ENCODE data around the gene IP6K2. TPM values are rescaled to one million over a fixed set of nuclear protein-coding genes. Genes with fewer than 3 reads are reported as not detected.
A peak's percentile ranks its signal among the peaks of the same experiment; 100 is the strongest.
"Not testable (repeated sequence)": the region's sequence is repeated elsewhere in the genome, so short reads cannot be mapped to it uniquely, and the experiment has no call there.

IP6K2 gene, protein sequence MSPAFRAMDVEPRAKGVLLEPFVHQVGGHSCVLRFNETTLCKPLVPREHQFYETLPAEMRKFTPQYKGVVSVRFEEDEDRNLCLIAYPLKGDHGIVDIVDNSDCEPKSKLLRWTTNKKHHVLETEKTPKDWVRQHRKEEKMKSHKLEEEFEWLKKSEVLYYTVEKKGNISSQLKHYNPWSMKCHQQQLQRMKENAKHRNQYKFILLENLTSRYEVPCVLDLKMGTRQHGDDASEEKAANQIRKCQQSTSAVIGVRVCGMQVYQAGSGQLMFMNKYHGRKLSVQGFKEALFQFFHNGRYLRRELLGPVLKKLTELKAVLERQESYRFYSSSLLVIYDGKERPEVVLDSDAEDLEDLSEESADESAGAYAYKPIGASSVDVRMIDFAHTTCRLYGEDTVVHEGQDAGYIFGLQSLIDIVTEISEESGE
- total RNA-seq (100 to 1,000 TPM in 1 of 4 donors, 10 to 100 TPM in 3; 39.0 to 109 (median 58.7) TPM), polyA plus RNA-seq (100 to 1,000 TPM in 1 of 3 donors, 10 to 100 TPM in 2; 77.9 to 142 (median 97.2) TPM)

DNA sequence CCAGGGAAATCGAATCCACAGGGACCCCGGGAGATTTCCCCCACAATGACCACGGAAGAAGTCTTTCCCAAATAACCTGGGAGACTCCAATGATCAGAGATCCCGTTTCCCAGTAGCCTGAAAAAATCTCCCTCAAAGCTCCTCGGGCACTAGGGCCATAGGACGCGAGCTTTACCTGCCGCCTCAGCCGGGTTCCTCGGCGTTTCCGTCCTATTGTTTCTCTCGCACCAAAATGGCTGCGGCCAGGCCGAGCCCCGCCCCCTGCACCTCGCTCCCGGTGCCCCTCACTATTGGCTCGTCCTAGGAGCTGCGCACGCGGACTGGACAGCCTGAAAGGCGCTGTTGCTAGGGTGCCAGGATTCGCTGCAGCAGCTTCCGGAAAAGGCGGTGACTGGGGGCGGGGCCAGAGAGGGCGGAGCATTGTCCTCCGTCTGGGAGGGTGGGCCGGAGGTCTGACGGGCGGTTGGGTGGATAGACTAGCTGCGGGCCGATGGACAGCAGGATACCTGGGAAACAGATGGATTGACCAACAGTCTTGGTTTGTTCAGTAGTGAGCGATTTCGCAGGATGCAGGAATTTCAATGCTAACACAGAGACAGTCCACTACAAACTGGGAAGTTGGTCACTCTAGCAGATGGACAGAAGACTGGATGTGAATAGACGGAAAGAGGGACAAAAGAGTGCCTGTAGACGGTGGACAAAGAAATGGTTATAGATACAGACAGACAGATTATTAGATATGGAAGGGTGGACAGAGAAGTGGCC is at the start of gene IP6K2:
IP6K2 (minus strand) TSS at position 240 of the 765 bp plus-strand sequence. CDS start 21,930 bp downstream, outside the sequence.
- Histone ChIP-seq H3K9me3 (no peaks in the 10 kb centered on the region), H3K4me1 (peaks cover 0 to 41% (median 39%) of the 10 kb centered on the region in 4 donors), H3K36me3 (peaks cover 0 to 23% (median 0%) of the 10 kb centered on the region in 4 donors), H3K4me3 (peak within 1 kb of the TSS; percentile 74 to 81 (median 78)), H3K27me3 (no peaks in the 10 kb centered on the region), H3K27ac (peak within 1 kb of the TSS; percentile 83 to 88 (median 85))
- peak; percentile 99 for DNase-seq
- 2% methylated on average over 38 of the region's 38 CpGs for WGBS, 2 donors
- TF ChIP-seq POLR2AphosphoS5 (IDR thresholded peaks at IDR 0.05) (peak; percentile 71 to 91 (median 84)), EP300 (IDR thresholded peaks at IDR 0.05) (peak in 1 of 4 donors; percentile 31), POLR2A (IDR thresholded peaks at IDR 0.05) (peak; percentile 58 to 69)
- TF ChIP-seq, protein P1, sequence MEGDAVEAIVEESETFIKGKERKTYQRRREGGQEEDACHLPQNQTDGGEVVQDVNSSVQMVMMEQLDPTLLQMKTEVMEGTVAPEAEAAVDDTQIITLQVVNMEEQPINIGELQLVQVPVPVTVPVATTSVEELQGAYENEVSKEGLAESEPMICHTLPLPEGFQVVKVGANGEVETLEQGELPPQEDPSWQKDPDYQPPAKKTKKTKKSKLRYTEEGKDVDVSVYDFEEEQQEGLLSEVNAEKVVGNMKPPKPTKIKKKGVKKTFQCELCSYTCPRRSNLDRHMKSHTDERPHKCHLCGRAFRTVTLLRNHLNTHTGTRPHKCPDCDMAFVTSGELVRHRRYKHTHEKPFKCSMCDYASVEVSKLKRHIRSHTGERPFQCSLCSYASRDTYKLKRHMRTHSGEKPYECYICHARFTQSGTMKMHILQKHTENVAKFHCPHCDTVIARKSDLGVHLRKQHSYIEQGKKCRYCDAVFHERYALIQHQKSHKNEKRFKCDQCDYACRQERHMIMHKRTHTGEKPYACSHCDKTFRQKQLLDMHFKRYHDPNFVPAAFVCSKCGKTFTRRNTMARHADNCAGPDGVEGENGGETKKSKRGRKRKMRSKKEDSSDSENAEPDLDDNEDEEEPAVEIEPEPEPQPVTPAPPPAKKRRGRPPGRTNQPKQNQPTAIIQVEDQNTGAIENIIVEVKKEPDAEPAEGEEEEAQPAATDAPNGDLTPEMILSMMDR (IDR thresholded peaks at IDR 0.05): no peak
- intact Hi-C loops (cut with DNase I): no loop called here

DNA sequence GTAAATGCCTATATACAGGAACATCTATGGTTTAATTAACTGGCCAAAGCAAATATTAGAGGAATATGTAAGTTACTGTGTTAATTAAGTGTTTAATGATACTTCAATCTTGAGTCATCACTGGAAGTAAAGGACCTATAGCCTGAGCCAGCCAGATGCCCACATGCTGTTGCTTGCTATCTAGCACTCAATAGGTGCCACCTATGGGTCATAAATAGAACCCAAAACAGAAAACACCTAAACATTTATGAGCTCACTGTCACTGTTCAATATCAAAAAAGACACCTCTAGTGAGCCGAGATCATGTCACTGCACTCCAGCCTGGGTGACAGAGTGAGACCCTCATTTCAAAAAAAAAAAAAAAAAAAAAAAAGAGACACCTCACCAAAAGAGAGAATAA is 48.4 kb upstream of the IP6K2 start:
- Histone ChIP-seq H3K4me1 (no peaks in the 10 kb centered on the region), H3K36me3 (peaks cover 6 to 81% (median 18%) of the 10 kb centered on the region in 4 donors), H3K27me3 (no peaks in the 10 kb centered on the region), H3K4me3 (no peak overlapping the region), H3K9me3 (no peaks in the 10 kb centered on the region), H3K27ac (no peak overlapping the region)
- no peak for DNase-seq
- intact Hi-C loops (cut with DNase I): no loop called here
- TF ChIP-seq POLR2AphosphoS5 (IDR thresholded peaks at IDR 0.05): no peak
- TF ChIP-seq, protein P1 (IDR thresholded peaks at IDR 0.05): no peak
- no peak for TF ChIP-seq EP300 (IDR thresholded peaks at IDR 0.05)
- TF ChIP-seq POLR2A (IDR thresholded peaks at IDR 0.05): no peak
- 30 to 75% methylated on average over 1 of the region's 1 CpG for WGBS, 2 donors

DNA sequence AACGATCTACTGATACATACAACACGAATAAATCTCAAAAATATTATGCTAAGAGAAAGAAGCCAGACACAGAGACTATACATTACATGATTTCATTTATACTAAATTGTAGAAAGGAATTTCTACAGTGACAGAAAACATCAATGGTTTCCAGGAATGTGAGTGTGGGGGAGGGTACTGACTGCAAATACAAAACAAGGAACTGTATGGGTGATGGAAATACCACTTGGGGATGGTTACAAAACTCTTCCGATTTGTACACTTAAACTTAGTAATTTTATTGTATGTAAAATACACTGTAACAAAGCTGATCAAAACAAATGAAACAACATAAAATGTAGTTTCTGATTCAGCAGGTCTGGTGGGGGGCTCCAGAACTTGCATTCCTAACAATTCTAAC is 45.8 kb upstream of the IP6K2 start:
- DNase-seq: no peak
- no peak overlapping the region for H3K4me3 ChIP-seq
- peaks cover 6 to 76% (median 17%) of the 10 kb centered on the region in 4 donors for H3K36me3 ChIP-seq

DNA sequence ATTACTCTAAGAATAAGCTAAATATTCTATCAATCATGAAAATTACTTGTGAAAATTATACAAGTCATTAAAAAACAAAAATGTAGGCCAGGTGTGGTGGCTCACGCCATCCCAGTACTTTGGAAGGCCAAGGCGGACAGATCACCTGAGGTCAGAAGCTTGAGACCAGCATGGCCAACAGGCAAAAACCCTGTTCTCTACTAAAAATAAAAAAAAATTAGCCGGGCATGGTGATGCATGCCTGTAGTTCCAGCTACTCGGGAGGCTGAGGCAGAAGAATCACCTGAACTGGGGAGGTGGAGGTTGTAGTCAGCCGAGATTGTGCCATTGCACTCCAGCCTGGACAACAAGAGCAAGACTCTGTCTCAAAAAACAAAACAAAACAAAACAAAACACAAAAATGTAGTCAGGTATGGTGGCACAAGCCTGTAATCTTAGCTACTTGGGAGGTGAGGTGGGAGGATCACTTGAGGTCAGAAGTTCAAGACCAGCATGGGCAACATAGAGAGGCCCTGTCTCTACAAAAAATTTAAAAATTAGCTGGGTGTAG is 43.0 kb upstream of the IP6K2 start:
- H3K27me3 ChIP-seq; H3K9me3 ChIP-seq; intact Hi-C loops (cut with DNase I); H3K4me3 ChIP-seq; H3K4me1 ChIP-seq; DNase-seq; H3K27ac ChIP-seq: not testable (repeated sequence)
- H3K36me3 ChIP-seq: peaks cover 5 to 81% (median 20%) of the 10 kb centered on the region in 4 donors
- 96 to 97% methylated on average over 5 of the region's 5 CpGs for WGBS, 2 donors

More for the DNA sequence above, 45.8 kb upstream of the IP6K2 start:
- no peak overlapping the region for H3K27ac ChIP-seq
- H3K9me3 ChIP-seq: no peaks in the 10 kb centered on the region
- TF ChIP-seq, protein P1 (IDR thresholded peaks at IDR 0.05): no peak
- TF ChIP-seq POLR2AphosphoS5 (IDR thresholded peaks at IDR 0.05) (no peak), POLR2A (IDR thresholded peaks at IDR 0.05) (no peak), EP300 (IDR thresholded peaks at IDR 0.05) (no peak)
- WGBS, 2 donors: 79 to 90% methylated on average over 3 of the region's 3 CpGs
- H3K27me3 ChIP-seq: no peaks in the 10 kb centered on the region
- H3K4me1 ChIP-seq: no peaks in the 10 kb centered on the region
- intact Hi-C loops (cut with DNase I): no loop called here

DNA sequence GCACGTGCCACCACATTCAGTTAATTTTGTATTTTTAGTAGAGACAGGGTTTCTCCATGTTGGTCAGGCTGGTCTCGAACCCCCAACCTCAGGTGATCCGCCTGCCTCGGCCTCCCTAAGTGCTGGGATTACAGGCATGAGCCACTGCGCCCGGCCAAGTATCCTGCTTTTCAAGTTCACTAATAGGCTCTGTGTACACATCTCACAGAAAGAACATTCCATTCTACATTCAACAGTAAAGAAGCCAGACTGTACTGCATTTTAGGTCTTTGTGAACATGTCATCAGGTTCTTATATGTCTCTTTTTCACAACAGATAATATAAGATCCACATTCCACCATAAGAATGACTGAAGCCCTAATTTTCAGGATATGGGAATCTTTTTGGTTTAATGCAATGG is 42.5 kb upstream of the IP6K2 start:
- H3K27ac ChIP-seq; H3K4me3 ChIP-seq; intact Hi-C loops (cut with DNase I); H3K27me3 ChIP-seq; DNase-seq; H3K9me3 ChIP-seq; H3K4me1 ChIP-seq: not testable (repeated sequence)
- peaks cover 0 to 77% (median 15%) of the 10 kb centered on the region in 4 donors for H3K36me3 ChIP-seq
- WGBS, 2 donors: 96% methylated on average over 6 of the region's 6 CpGs

Data from sigmoid colon (tissue), 7 donors.